ENCODE measurements around the gene F5. TPM values are rescaled to one million over a fixed set of nuclear protein-coding genes. Genes with fewer than 3 reads are reported as not detected.

Gene F5
- total RNA-seq, 6 experiments from 2014 or later = 110 to 279 (median 175) TPM

DNA sequence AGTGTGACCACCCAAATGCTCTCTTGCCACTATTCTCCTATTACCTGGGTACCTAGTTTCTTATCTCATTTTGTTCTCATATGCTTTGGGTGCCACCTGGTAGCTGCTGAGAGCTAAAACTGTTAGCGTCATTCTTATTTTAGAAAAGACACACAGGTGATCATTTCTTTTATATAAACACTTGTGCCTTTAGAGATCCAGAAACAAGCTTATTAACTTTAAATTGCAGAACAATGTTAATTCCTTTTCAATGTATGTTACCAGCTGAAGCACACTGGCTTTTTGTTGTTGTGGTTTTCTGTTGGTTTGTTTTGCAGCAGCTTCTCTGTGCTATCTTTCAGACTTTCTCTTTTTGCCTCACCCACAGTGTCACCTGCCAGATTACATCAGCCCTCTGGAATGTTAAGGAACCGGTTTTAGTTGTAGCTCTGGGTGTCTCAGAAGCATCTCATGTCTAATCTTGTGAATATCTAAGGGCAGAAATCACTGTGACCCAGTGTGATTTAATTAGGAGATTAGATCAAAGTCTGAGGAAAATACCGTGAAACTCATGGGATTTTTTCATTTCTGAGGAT, 57.1 kb downstream of the F5 start:
- H3K4me3 ChIP-seq = no peak overlapping the region
- peak in 2 of 4 donors; percentile 25 to 80 for ATAC-seq

DNA sequence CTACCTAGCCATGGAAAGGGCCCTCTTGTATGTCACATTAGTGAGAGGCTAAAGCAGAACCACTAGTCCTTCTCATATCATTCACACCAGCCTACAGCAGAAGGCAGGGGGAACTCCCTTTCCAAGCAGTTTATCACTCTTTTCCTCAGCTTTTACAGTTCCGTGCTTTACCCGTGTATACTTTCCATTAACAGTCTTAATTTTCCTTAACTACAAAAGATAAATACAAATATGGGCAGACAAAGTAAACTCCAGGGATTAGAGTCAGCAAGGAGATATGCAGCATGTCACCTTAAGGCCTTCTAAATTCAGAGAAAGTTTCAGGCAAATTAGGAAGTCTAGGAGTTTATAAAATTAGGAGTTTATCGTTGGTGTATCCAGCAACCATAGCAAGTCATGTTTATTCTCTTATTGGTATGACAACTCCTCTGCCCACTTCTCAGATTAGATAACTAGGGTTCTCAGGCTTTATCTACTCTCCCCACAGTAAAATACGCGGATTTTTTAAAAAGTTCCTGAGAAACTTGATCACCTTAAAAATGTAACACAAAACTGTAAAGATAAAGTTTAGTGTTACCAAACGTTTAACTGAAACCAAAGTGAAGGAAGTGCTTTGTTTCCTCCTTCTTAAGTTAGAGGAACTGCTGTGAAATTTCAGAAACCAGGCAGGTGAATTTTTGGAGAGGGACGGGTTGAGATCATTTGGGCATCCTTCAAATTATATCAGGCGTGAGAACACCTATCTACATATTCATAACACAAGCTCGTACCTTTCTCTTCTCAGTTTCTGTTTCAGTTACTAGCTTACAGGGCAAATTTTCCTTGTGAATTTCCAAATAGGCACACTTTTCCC, 57.8 kb downstream of the F5 start:
- Histone ChIP-seq H3K4me3 (no peak overlapping the region), H3K9me3 (no peaks in the 10 kb centered on the region), H3K27me3 (no peaks in the 10 kb centered on the region), H3K27ac (peak overlapping the region in 2 of 3 donors; percentile 4 to 12), H3K4me1 (peaks cover 0 to 15% (median 7%) of the 10 kb centered on the region in 4 donors), H3K36me3 (peaks cover 0 to 75% (median 25%) of the 10 kb centered on the region in 4 donors)
- no peak for DNase-seq
- WGBS (ENCODE audit: insufficient coverage, low coverage, low lambda C conversion rate, missing lambda C conversion rate) = 51% methylated on average over 9 of the region's 9 CpGs
- TF ChIP-seq, protein P1, sequence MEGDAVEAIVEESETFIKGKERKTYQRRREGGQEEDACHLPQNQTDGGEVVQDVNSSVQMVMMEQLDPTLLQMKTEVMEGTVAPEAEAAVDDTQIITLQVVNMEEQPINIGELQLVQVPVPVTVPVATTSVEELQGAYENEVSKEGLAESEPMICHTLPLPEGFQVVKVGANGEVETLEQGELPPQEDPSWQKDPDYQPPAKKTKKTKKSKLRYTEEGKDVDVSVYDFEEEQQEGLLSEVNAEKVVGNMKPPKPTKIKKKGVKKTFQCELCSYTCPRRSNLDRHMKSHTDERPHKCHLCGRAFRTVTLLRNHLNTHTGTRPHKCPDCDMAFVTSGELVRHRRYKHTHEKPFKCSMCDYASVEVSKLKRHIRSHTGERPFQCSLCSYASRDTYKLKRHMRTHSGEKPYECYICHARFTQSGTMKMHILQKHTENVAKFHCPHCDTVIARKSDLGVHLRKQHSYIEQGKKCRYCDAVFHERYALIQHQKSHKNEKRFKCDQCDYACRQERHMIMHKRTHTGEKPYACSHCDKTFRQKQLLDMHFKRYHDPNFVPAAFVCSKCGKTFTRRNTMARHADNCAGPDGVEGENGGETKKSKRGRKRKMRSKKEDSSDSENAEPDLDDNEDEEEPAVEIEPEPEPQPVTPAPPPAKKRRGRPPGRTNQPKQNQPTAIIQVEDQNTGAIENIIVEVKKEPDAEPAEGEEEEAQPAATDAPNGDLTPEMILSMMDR (IDR thresholded peaks at IDR 0.05) = no peak
- TF ChIP-seq POLR2A (IDR thresholded peaks at IDR 0.05) = no peak
- intact Hi-C loops (cut with DNase I) = no loop called here
- ATAC-seq = no peak

More for the DNA sequence above, 57.1 kb downstream of the F5 start:
- no peak for DNase-seq
- TF ChIP-seq POLR2A (IDR thresholded peaks at IDR 0.05) = no peak
- TF ChIP-seq, protein P1 (IDR thresholded peaks at IDR 0.05) = no peak
- Histone ChIP-seq H3K27ac (peak overlapping the region in 2 of 3 donors; percentile 4 to 12), H3K9me3 (no peaks in the 10 kb centered on the region), H3K36me3 (peaks cover 0 to 73% (median 25%) of the 10 kb centered on the region in 4 donors), H3K27me3 (no peaks in the 10 kb centered on the region), H3K4me1 (peaks cover 0 to 14% (median 3%) of the 10 kb centered on the region in 4 donors)
- intact Hi-C loops (cut with DNase I) = no loop called here
- WGBS (ENCODE audit: insufficient coverage, low coverage, low lambda C conversion rate, missing lambda C conversion rate) = 38% methylated on average over 3 of the region's 3 CpGs

- WGBS (ENCODE audit: insufficient coverage, low coverage, low lambda C conversion rate, missing lambda C conversion rate) = 75% methylated on average over 5 of the region's 5 CpGs
- intact Hi-C loops (cut with DNase I) = no loop called here
- no peaks in the 10 kb centered on the region for H3K9me3 ChIP-seq
- H3K4me3 ChIP-seq = no peak overlapping the region
- ATAC-seq = no peak
- H3K36me3 ChIP-seq = peaks cover 0 to 83% (median 29%) of the 10 kb centered on the region in 4 donors
- DNase-seq = no peak
- no peak overlapping the region for H3K27ac ChIP-seq
- H3K4me1 ChIP-seq = peaks cover 0 to 15% (median 7%) of the 10 kb centered on the region in 4 donors
- TF ChIP-seq POLR2A (IDR thresholded peaks at IDR 0.05) = no peak
- TF ChIP-seq, protein P1 (IDR thresholded peaks at IDR 0.05) = no peak
- H3K27me3 ChIP-seq = no peaks in the 10 kb centered on the region
Observed at GRCh38 chr1:169527451-169528214, 58.6 kb downstream of the F5 start.

GRCh38 chr1:169527001-169527400, 59.3 kb downstream of the F5 start:
- no peaks in the 10 kb centered on the region for H3K9me3 ChIP-seq
- WGBS (ENCODE audit: insufficient coverage, low coverage, low lambda C conversion rate, missing lambda C conversion rate) = 80% methylated on average over 3 of the region's 3 CpGs
- H3K27ac ChIP-seq = no peak overlapping the region
- H3K4me1 ChIP-seq = peaks cover 0 to 15% (median 7%) of the 10 kb centered on the region in 4 donors
- no peaks in the 10 kb centered on the region for H3K27me3 ChIP-seq
- no peak for ATAC-seq
- H3K4me3 ChIP-seq = no peak overlapping the region
- no peak for TF ChIP-seq POLR2A (IDR thresholded peaks at IDR 0.05)
- TF ChIP-seq, protein P1 (IDR thresholded peaks at IDR 0.05) = no peak
- intact Hi-C loops (cut with DNase I) = no loop called here
- no peak for DNase-seq
- H3K36me3 ChIP-seq = peaks cover 0 to 88% (median 32%) of the 10 kb centered on the region in 4 donors
